OCI-LY7 (cell line): ENCODE data around the gene SNRPD1. TPM values are rescaled to one million over a fixed set of nuclear protein-coding genes. Genes with fewer than 3 reads are reported as not detected.
A peak's percentile ranks its signal among the peaks of the same experiment; 100 is the strongest.

ENCODE experiments used
- BruUV-seq: library from RNA; stranded (reverse); fragments of 400-500 nt; replicated peaks from 2 replicates; lab custom pipeline; 2021; lab: Mats Ljungman, UMichigan
- CTCF ChIA-PET: fragments of 300-600 bp; sonication (Branson Sonifier 250); formaldehyde crosslinking; loops from one replicate; lab custom pipeline; 2022; ENCODE audit warnings: antibody characterized with exemption; ENCODE audit not compliant: unreplicated experiment; lab: Charles Lee
- POLR2A ChIA-PET: fragments of 300-600 bp; sonication (Branson Sonifier 250); formaldehyde crosslinking; loops from one replicate; lab custom pipeline; 2022; ENCODE audit warnings: antibody characterized with exemption; lab: Charles Lee
- DNase-seq: peaks from one replicate; pipeline ENCODE4 v3.0.0-alpha.2; 2015; ENCODE audit warnings: low spot score
- H2AFZ ChIP-seq: fragments of 200-600 bp; sonication (generic), shearing (Covaris generic); 2 replicates; pipeline ENCODE4 v1.6.1; 2014; ENCODE audit warnings: mild to moderate bottlenecking, antibody characterized with exemption, low read length, moderate library complexity
- H3K27ac ChIP-seq: fragments of 200-600 bp; sonication (generic); 2 replicates; pipeline ENCODE4 v1.5.1; 2014; ENCODE audit warnings: mixed run types, low read depth, mild to moderate bottlenecking, moderate library complexity, low read length, inconsistent platforms; ENCODE audit not compliant: poor library complexity, severe bottlenecking
- H3K36me3 ChIP-seq: fragments of 200-600 bp; sonication (generic); 2 replicates; pipeline ENCODE4 v1.6.1; 2014; ENCODE audit warnings: mild to moderate bottlenecking, antibody characterized with exemption, low read length, moderate library complexity, mixed read lengths; ENCODE audit not compliant: insufficient read depth
- H3K4me1 ChIP-seq: fragments of 200-600 bp; sonication (generic); 2 replicates; pipeline ENCODE4 v1.5.1; 2014; ENCODE audit warnings: mild to moderate bottlenecking, low read length; ENCODE audit not compliant: insufficient read depth, poor library complexity, severe bottlenecking
- H3K4me2 ChIP-seq: fragments of 200-600 bp; sonication (generic); 2 replicates; pipeline ENCODE4 v1.6.1; 2014; ENCODE audit warnings: mild to moderate bottlenecking, low read length
- H3K4me3 ChIP-seq: fragments of 200-600 bp; sonication (generic); 2 replicates; pipeline ENCODE4 v1.5.1; 2014; ENCODE audit warnings: mild to moderate bottlenecking, low read depth, low read length; ENCODE audit not compliant: poor library complexity, severe bottlenecking
- H3K79me2 ChIP-seq: fragments of 200-600 bp; sonication (generic); 2 replicates; pipeline ENCODE4 v1.6.1; 2016; ENCODE audit warnings: low read depth, mild to moderate bottlenecking, low read length, moderate library complexity, mixed read lengths; ENCODE audit not compliant: insufficient read depth
- H3K9me2 ChIP-seq: fragments of 200-600 bp; sonication (generic); 2 replicates; pipeline ENCODE4 v1.6.1; 2016; ENCODE audit warnings: mild to moderate bottlenecking, low read length, mixed read lengths; ENCODE audit not compliant: insufficient read depth
- H3K9me3 ChIP-seq: fragments of 200-600 bp; sonication (generic); 2 replicates; pipeline ENCODE4 v1.6.1; 2014; ENCODE audit warnings: mild to moderate bottlenecking, mixed run types, low read length, mixed read lengths
- H4K20me1 ChIP-seq: fragments of 200-600 bp; sonication (generic); 2 replicates; pipeline ENCODE4 v1.6.1; 2014; ENCODE audit warnings: mild to moderate bottlenecking, antibody characterized with exemption, low read length, moderate library complexity, mixed read lengths; ENCODE audit not compliant: insufficient read depth
- CTCF ChIP-seq: fragments of 200-600 bp; sonication (generic); conservative IDR thresholded peaks from 2 replicates; pipeline ENCODE4 v1.5.1; 2014; ENCODE audit warnings: mild to moderate bottlenecking, antibody characterized with exemption, low read length, moderate library complexity, mixed read lengths
- EZH2phosphoT487 ChIP-seq: fragments of 200-600 bp; sonication (generic); IDR thresholded peaks from 2 replicates; pipeline ENCODE4 v1.6.1; 2018; ENCODE audit warnings: low read depth, borderline replicate concordance, mild to moderate bottlenecking, mixed run types, antibody characterized with exemption, low read length, moderate library complexity, mixed read lengths
- intact Hi-C: fragments of 100-400 bp; cut with micrococcal nuclease; formaldehyde crosslinking; loops from one replicate; pipeline ENCODE4 v1.10.0; 2022; ENCODE audit not compliant: unreplicated experiment
- total RNA-seq, 2 experiments: library from RNA; depleted of rRNA in 1 of 2; stranded (reverse); fragments of >200 nt in 1 of 2; shearing (Covaris generic) in 1 of 2; gene quantifications; 2 replicates each; pipeline ENCODE4 v1.2.3, GENCODE V29; 2014 to 2022

SNRPD1 gene
- total RNA-seq, 2 experiments from 2014 or later, result 133 to 181 TPM

- Histone ChIP-seq H4K20me1 (no peaks in the 10 kb centered on the region), H2AFZ (no peak overlapping the region), H3K9me3 (no peaks in the 10 kb centered on the region), H3K9me2 (no peaks in the 10 kb centered on the region), H3K36me3 (peaks cover 96% of the 10 kb centered on the region), H3K4me2 (no peak overlapping the region), H3K4me3 (no peak overlapping the region), H3K27ac (no peak overlapping the region), H3K4me1 (no peaks in the 10 kb centered on the region), H3K79me2 (no peaks in the 10 kb centered on the region)
- ChIA-PET POLR2A (no interaction called here), CTCF (no interaction called here)
- TSS peak; percentile 46 for BruUV-seq
- TF ChIP-seq CTCF, result no peak
- TF ChIP-seq EZH2phosphoT487, result no peak
- intact Hi-C loops, result no loop called here
- no peak for DNase-seq
Observed at GRCh38 chr18:21656402-21656801, 44.3 kb downstream of the SNRPD1 start.

DNA sequence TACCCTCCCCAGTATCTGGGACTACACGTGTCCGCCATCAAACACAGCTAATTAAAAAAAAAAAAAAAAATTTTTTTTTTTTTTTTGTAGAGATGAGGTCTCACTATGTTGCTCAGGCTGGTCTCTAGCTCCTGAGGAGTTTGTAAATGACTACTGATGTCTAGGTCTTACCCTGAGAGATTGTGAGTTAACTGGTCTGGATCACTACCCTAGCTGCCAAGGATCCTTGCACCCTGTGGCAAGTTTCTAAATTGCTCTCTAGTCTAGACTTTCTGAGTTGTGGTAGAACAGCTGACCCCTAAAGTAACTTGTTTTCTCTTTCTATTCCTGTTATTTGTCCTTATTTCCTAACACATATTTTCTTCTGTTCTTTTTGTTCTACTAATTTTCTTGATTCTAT lies 48.0 kb downstream of the SNRPD1 start:
- TF ChIP-seq CTCF (no peak), EZH2phosphoT487 (no peak)
- Histone ChIP-seq H3K27ac (no peak overlapping the region), H3K36me3 (peaks cover 97% of the 10 kb centered on the region), H4K20me1 (no peaks in the 10 kb centered on the region), H2AFZ (no peak overlapping the region), H3K9me3 (no peaks in the 10 kb centered on the region), H3K4me3 (no peak overlapping the region), H3K4me1 (no peaks in the 10 kb centered on the region), H3K4me2 (no peak overlapping the region), H3K9me2 (no peaks in the 10 kb centered on the region), H3K79me2 (no peaks in the 10 kb centered on the region)
- intact Hi-C loops, result no loop called here
- DNase-seq, result no peak
- ChIA-PET CTCF (no interaction called here), POLR2A (interaction anchor here (0.5 to 1.3 kb wide), 8 partner anchors 9 to 196 kb away, joined by 3 to 8 read pairs (median 3); no protein-coding TSS in a partner anchor)
- no TSS peak for BruUV-seq

- no peak for TF ChIP-seq EZH2phosphoT487
- TF ChIP-seq CTCF, result no peak
- no peak for DNase-seq
- Histone ChIP-seq H3K79me2 (no peaks in the 10 kb centered on the region), H3K9me3 (no peaks in the 10 kb centered on the region), H3K4me3 (no peak overlapping the region), H4K20me1 (no peaks in the 10 kb centered on the region), H3K36me3 (peaks cover 87% of the 10 kb centered on the region), H3K4me1 (no peaks in the 10 kb centered on the region), H3K4me2 (no peak overlapping the region), H2AFZ (no peak overlapping the region), H3K27ac (no peak overlapping the region), H3K9me2 (no peaks in the 10 kb centered on the region)
- ChIA-PET POLR2A (interaction anchor here (0.9 to 1.3 kb wide), 2 partner anchors 50 to 78 kb away, joined by 3 to 4 read pairs; partner anchors contain the start of gene MIB1), CTCF (no interaction called here)
- no TSS peak for BruUV-seq
- intact Hi-C loops, result no loop called here
Observed at GRCh38 chr18:21662581-21662980, 50.5 kb downstream of the SNRPD1 start.
